Measurements from ENCODE around the gene PRKCSH.
A peak's percentile ranks its signal among the peaks of the same experiment; 100 is the strongest.

GRCh38 chr19:11479898-11480714, 44.7 kb downstream of the PRKCSH start:
- TF ChIP-seq CTCF (IDR thresholded peaks at IDR 0.05): no peak
- TF ChIP-seq EZH2 (IDR thresholded peaks at IDR 0.05; ENCODE audit: borderline replicate concordance, insufficient read depth, low read depth, low read length, poor library complexity, severe bottlenecking): peak; percentile 52
